ENCODE measurements around the gene DUSP8. TPM values are rescaled to one million over a fixed set of nuclear protein-coding genes. Genes with fewer than 3 reads are reported as not detected.

DUSP8 gene
- total RNA-seq, 1 experiment from 2014 or later, result 4.4 TPM

DNA sequence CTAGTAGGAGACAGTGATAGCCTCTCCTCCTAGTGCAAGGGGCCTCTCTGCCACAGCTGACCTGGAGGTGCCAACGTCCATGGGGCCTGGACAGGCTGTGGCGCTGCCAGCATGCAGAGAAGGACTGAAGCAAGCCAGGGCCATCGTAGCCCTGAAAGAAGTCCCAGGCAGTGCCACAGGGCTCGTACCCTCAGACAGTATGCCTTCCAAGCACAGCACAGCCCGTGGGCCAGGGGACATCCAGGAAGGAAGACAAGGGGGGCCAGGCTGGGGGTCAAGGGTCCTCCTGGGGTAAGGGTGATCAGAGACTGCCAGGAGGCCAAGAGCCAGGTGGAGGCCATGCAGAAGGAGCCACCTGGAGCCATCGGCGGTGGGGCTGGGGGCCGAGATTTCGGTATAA lies 65.1 kb downstream of the DUSP8 start:
- H3K9ac ChIP-seq (ENCODE audit: extremely low read depth, insufficient read length, low read length), result no peak overlapping the region
- TF ChIP-seq, protein P1, sequence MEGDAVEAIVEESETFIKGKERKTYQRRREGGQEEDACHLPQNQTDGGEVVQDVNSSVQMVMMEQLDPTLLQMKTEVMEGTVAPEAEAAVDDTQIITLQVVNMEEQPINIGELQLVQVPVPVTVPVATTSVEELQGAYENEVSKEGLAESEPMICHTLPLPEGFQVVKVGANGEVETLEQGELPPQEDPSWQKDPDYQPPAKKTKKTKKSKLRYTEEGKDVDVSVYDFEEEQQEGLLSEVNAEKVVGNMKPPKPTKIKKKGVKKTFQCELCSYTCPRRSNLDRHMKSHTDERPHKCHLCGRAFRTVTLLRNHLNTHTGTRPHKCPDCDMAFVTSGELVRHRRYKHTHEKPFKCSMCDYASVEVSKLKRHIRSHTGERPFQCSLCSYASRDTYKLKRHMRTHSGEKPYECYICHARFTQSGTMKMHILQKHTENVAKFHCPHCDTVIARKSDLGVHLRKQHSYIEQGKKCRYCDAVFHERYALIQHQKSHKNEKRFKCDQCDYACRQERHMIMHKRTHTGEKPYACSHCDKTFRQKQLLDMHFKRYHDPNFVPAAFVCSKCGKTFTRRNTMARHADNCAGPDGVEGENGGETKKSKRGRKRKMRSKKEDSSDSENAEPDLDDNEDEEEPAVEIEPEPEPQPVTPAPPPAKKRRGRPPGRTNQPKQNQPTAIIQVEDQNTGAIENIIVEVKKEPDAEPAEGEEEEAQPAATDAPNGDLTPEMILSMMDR (conservative IDR thresholded peaks at IDR 0.05), result no peak
- no peak overlapping the region for H3K23ac ChIP-seq (ENCODE audit: insufficient read length, low read depth, low read length)
- peaks cover 12 to 36% of the 10 kb centered on the region in 2 experiments for H3K4me1 Mint-ChIP-seq
- no peak overlapping the region for H2AK5ac ChIP-seq (ENCODE audit: insufficient read length, low read length)
- H2BK15ac ChIP-seq (ENCODE audit: low read depth, low read length), result no peak overlapping the region
- no peak overlapping the region for H2BK20ac ChIP-seq (ENCODE audit: low read depth, low read length, poor library complexity, severe bottlenecking)
- H3K36me3 Mint-ChIP-seq (ENCODE audit: insufficient read depth in 1 of 3, low read depth in 3 of 3), result no peaks in the 10 kb centered on the region
- peak overlapping the region; percentile 39; the same call in 1 of the 2 replicates for H3K14ac ChIP-seq (ENCODE audit: insufficient read depth, low read length)
- H3K23me2 ChIP-seq (ENCODE audit: insufficient read length, low read depth, low read length, poor library complexity, severe bottlenecking), result no peaks in the 10 kb centered on the region
- no CpG with 5 or more reads among the region's 9 CpGs for WGBS (ENCODE audit: extremely low coverage, insufficient read length, low lambda C conversion rate)
- H2BK12ac ChIP-seq (ENCODE audit: insufficient read length, low read depth, low read length), result no peak overlapping the region
- no peak overlapping the region for H3K18ac ChIP-seq (ENCODE audit: insufficient read length, low read depth, low read length)
- no peaks in the 10 kb centered on the region for H3K9me3 Mint-ChIP-seq
- no peak overlapping the region for H2AFZ ChIP-seq (ENCODE audit: low read length)
- no peaks in the 10 kb centered on the region for H4K20me1 ChIP-seq (ENCODE audit: control insufficient read depth, insufficient read depth, insufficient read length)
- H3K27ac ChIP-seq (ENCODE audit: insufficient read length, low read depth, low read length), result no peak overlapping the region
- H4K5ac ChIP-seq (ENCODE audit: insufficient read length, low read depth, low read length), result no peak overlapping the region
- H4K8ac ChIP-seq (replicated peaks; ENCODE audit: insufficient read length, low read depth, low read length), result no peak overlapping the region
- H3K79me2 ChIP-seq (ENCODE audit: insufficient read depth, low read length), result no peaks in the 10 kb centered on the region; the same call in 1 of the 2 replicates
- H3K4me3 Mint-ChIP-seq, result no peak overlapping the region
- H2BK5ac ChIP-seq (ENCODE audit: insufficient read length, low read length), result no peak overlapping the region
- no peaks in the 10 kb centered on the region; the same call in 1 of the 2 replicates for H3K27me3 Mint-ChIP-seq (ENCODE audit: low read depth)
- peak overlapping the region in 2 of 3 experiments; percentile 70 to 82; a peak in 2 of 7 replicates for H3K27ac Mint-ChIP-seq
- H3K4ac ChIP-seq (ENCODE audit: low read depth, low read length), result no peak overlapping the region; the same call in 1 of the 2 replicates
- no peak for DNase-seq
- no peaks in the 10 kb centered on the region for H3K9me3 ChIP-seq (ENCODE audit: control insufficient read depth, low read depth, low read length)
- no peak overlapping the region for H4K91ac ChIP-seq (ENCODE audit: insufficient read length, low read depth, low read length)
- no peak overlapping the region for H3K56ac ChIP-seq (ENCODE audit: insufficient read length, low read depth, low read length)
- no peak overlapping the region for H3K4me2 ChIP-seq (ENCODE audit: insufficient read depth, insufficient read length, low read length)
- no peaks in the 10 kb centered on the region for H3K79me1 ChIP-seq (ENCODE audit: insufficient read depth, low read depth, low read length, poor library complexity, severe bottlenecking)
- H3T11ph ChIP-seq (ENCODE audit: low read length), result no peak overlapping the region
- no peak overlapping the region for H2BK120ac ChIP-seq (ENCODE audit: low read depth, low read length, poor library complexity, severe bottlenecking)
- no peaks in the 10 kb centered on the region for H3K27me3 ChIP-seq (ENCODE audit: insufficient read depth, low read length)
- H3K4me1 ChIP-seq (ENCODE audit: insufficient read depth, low read length), result peaks cover 2% of the 10 kb centered on the region; the same call in 1 of the 2 replicates
